Karpas-422 (cell line): Measurements from ENCODE around the gene ZIM2. TPM values are rescaled to one million over a fixed set of nuclear protein-coding genes. Genes with fewer than 3 reads are reported as not detected.

Source experiments
- DNase-seq: peaks from one replicate; pipeline ENCODE4 v3.0.0-alpha.2; 2015
- H2AFZ ChIP-seq: fragments of 200-600 bp; sonication (generic); 2 replicates; pipeline ENCODE4 v1.6.1; 2014; ENCODE audit warnings: antibody characterized with exemption, low read length, mixed read lengths
- H3K27ac ChIP-seq: fragments of 200-600 bp; sonication (generic); 2 replicates; pipeline ENCODE4 v1.5.1; 2014; ENCODE audit warnings: mild to moderate bottlenecking, low read length, moderate library complexity
- H3K27me3 ChIP-seq: fragments of 200-600 bp; sonication (generic); 2 replicates; pipeline ENCODE4 v1.6.1; 2014; ENCODE audit warnings: low read length, mixed read lengths
- H3K36me3 ChIP-seq: fragments of 200-600 bp; sonication (generic); 2 replicates; pipeline ENCODE4 v1.6.1; 2014; ENCODE audit warnings: low read length, mixed read lengths; ENCODE audit not compliant: insufficient read depth
- H3K4me1 ChIP-seq: fragments of 200-600 bp; sonication (generic); 2 replicates; pipeline ENCODE4 v1.6.1; 2014; ENCODE audit warnings: mild to moderate bottlenecking, low read length, mixed read lengths
- H3K4me2 ChIP-seq: fragments of 200-600 bp; sonication (generic); 2 replicates; pipeline ENCODE4 v1.6.1; 2014; ENCODE audit warnings: low read length, low read depth, mild to moderate bottlenecking; ENCODE audit not compliant: poor library complexity, severe bottlenecking
- H3K4me3 ChIP-seq: fragments of 200-600 bp; sonication (generic); 2 replicates; pipeline ENCODE4 v1.5.1; 2014; ENCODE audit warnings: mild to moderate bottlenecking, antibody characterized with exemption, low read length, mixed read lengths
- H3K79me2 ChIP-seq: fragments of 200-600 bp; sonication (generic); 2 replicates; pipeline ENCODE4 v1.6.1; 2014; ENCODE audit warnings: mild to moderate bottlenecking, low read length, mixed read lengths
- H3K9ac ChIP-seq: fragments of 200-600 bp; sonication (generic); 2 replicates; pipeline ENCODE4 v1.6.0; 2014; ENCODE audit warnings: low read length
- H3K9me2 ChIP-seq: fragments of 200-600 bp; sonication (generic), shearing (Covaris generic); replicated peaks from 2 replicates; pipeline ENCODE4 v1.6.0; 2014; ENCODE audit warnings: mild to moderate bottlenecking, low read length, moderate library complexity; ENCODE audit not compliant: insufficient read depth
- H3K9me3 ChIP-seq: fragments of 300-700, 200-600 bp; sonication (generic); 2 replicates; pipeline ENCODE4 v1.6.1; 2014; ENCODE audit warnings: low read length, mixed read lengths
- H4K20me1 ChIP-seq: fragments of 200-600 bp; sonication (generic); 2 replicates; pipeline ENCODE4 v1.6.1; 2014; ENCODE audit warnings: mild to moderate bottlenecking, antibody characterized with exemption, low read length, low read depth; ENCODE audit not compliant: insufficient read depth
- total RNA-seq: library from RNA; depleted of rRNA; stranded (reverse); fragments of >200 nt; shearing (Covaris generic); gene quantifications from 2 replicates; pipeline ENCODE4 v1.2.3, GENCODE V29; 2014; ENCODE audit warnings: low replicate concordance

ZIM2 gene
- total RNA-seq, 1 experiment from 2014 or later, result not detected

DNA sequence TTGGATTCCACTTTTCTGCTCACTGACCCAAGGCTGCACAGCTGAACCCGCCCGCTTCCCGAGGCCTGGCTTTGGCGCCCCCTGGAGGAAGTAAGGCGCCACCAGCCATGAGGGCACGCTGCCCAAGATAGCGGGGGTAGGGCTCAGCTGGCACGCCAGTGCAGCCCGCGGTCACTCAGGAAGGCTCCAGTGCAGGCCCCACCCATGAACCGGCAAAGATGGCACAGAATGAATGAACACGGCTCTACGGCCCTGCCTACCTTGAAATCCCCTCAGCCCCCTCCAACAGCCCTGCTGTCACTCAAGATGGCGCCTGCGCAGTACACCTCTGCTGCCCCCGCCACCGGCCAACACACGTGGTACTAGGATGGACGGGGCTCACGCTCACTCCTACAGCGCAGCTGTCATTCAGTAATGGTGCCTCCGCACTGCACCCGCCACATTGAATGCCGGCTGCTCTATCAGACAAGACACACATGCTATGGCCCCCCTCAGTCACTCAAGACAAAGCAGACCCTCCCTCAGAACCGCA lies 3.0 kb downstream of the ZIM2 start:
- H3K4me3 ChIP-seq, result no peak overlapping the region
- H3K9me2 ChIP-seq, result no peaks in the 10 kb centered on the region
- no peaks in the 10 kb centered on the region for H3K27me3 ChIP-seq
- H3K36me3 ChIP-seq, result no peaks in the 10 kb centered on the region
- no peak overlapping the region for H3K27ac ChIP-seq
- H3K4me2 ChIP-seq, result no peak overlapping the region
- H3K79me2 ChIP-seq, result no peaks in the 10 kb centered on the region
- no peak for DNase-seq
- no peaks in the 10 kb centered on the region for H4K20me1 ChIP-seq
- no peak overlapping the region for H2AFZ ChIP-seq
- H3K9me3 ChIP-seq, result peaks cover 27% of the 10 kb centered on the region
- no peak overlapping the region for H3K9ac ChIP-seq
- H3K4me1 ChIP-seq, result no peaks in the 10 kb centered on the region

DNA sequence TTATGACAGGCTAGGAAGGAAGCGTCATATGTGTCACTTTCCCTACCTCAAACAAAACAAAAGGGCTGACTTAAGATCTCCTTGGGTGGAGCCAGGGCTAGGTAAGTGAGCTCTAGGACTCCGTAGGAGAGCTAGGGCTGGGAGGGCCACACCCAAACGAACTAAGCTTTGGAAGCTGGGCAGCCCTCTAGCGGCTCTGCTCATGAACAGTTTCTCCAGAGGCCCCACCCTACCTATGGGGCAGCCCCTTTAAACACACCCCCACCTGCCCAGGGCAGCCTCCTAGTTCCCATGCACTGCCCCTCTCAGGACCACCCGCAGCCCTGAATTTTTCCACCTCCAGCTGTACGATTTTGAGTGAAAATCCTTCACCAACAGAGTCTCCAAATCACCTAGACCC lies 3.5 kb downstream of the ZIM2 start:
- Histone ChIP-seq H3K9me3 (peaks cover 27% of the 10 kb centered on the region), H3K79me2 (no peaks in the 10 kb centered on the region), H3K36me3 (no peaks in the 10 kb centered on the region), H3K9me2 (no peaks in the 10 kb centered on the region), H3K4me2 (no peak overlapping the region), H3K27ac (no peak overlapping the region), H3K9ac (no peak overlapping the region), H3K27me3 (no peaks in the 10 kb centered on the region), H3K4me1 (no peaks in the 10 kb centered on the region), H2AFZ (no peak overlapping the region), H3K4me3 (no peak overlapping the region), H4K20me1 (no peaks in the 10 kb centered on the region)
- DNase-seq, result no peak

DNA sequence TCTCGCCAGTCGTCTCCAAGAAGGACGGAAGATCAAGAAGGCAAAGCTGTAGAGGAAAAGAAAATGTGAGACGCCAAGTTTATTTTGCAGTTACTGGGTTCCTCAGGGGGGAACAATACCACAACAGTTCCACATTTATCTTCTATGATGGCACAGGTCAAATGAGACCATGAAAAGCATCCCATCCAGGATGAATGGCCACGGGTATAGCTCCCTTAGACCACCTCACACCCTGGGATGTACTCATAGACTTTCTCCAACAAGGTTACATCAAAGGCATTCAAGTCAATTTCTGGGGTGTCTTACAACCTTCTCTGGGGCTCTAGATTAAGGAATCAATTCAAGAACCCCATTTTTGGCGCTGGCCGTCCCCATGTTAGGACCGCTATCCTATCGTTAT lies 4.5 kb downstream of the ZIM2 start:
- no peaks in the 10 kb centered on the region for H3K36me3 ChIP-seq
- DNase-seq, result no peak
- H3K27me3 ChIP-seq, result no peaks in the 10 kb centered on the region
- no peaks in the 10 kb centered on the region for H4K20me1 ChIP-seq
- H2AFZ ChIP-seq, result no peak overlapping the region
- no peak overlapping the region for H3K4me3 ChIP-seq
- H3K4me1 ChIP-seq, result no peaks in the 10 kb centered on the region
- H3K9ac ChIP-seq, result no peak overlapping the region
- H3K27ac ChIP-seq, result no peak overlapping the region
- no peak overlapping the region for H3K4me2 ChIP-seq
- H3K9me3 ChIP-seq, result peaks cover 27% of the 10 kb centered on the region
- H3K9me2 ChIP-seq, result no peaks in the 10 kb centered on the region
- H3K79me2 ChIP-seq, result no peaks in the 10 kb centered on the region

DNA sequence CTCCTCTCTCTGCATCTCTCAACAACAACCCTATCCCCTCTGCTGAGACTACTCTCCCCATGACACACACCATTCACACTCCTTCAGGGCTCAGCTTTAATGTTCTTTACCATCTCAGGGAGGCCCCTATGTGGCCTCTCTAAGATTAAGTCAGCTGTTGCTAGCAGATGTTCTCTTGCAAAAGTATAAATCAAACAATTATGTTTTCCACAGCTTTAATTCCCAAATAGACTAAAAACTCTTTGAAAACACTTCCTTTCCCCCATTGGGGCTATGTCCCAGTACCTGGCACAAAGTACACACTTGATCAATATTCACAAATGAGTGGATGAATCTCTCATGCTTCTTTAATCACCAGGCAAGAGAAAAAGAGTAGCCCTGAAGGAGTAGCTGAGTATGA lies 5.1 kb downstream of the ZIM2 start:
- Histone ChIP-seq H3K4me2 (no peak overlapping the region), H3K9ac (no peak overlapping the region), H3K9me2 (no peaks in the 10 kb centered on the region), H3K4me1 (no peaks in the 10 kb centered on the region), H3K27ac (no peak overlapping the region), H2AFZ (no peak overlapping the region), H3K79me2 (no peaks in the 10 kb centered on the region), H4K20me1 (no peaks in the 10 kb centered on the region), H3K4me3 (no peak overlapping the region), H3K36me3 (no peaks in the 10 kb centered on the region), H3K27me3 (no peaks in the 10 kb centered on the region), H3K9me3 (peaks cover 27% of the 10 kb centered on the region)
- DNase-seq, result no peak

DNA sequence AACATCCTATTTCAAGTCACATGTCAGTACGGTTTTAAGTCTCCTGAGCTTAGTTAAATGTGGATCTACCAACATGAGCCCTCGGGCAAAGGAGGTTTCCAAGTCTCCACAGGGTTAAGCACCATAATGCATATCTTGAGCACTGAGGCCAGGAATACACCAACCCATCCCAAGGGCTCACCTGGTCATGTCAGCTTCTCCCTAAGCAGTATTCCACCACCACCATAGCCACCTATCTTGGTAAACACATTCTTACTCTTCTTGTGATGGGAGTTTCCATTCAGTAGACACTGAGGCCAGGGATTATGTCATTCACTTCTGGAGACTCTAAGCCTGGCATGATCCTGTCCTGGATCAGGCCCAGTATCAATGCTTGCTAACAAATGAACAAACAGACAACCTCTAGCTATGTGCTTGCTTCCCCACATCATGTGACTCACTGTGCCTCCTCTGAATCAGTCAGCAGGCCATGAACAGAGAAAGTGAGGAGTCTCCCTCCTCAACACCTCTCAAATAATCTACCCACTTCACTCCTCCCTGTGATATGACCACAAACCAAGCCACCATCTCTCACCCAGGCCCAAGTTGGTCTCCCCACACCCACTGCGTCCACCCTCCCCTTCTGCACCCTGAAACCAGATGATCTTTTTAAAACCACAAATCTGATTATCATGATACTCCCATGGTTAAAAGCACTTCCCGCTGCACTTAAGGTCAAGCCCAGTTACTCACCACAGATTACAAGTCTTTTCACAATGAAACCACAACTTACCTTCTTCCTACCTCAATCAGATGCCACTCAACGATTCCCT lies 5.8 kb downstream of the ZIM2 start:
- H4K20me1 ChIP-seq, result no peaks in the 10 kb centered on the region
- no peaks in the 10 kb centered on the region for H3K79me2 ChIP-seq
- no peak overlapping the region for H3K4me3 ChIP-seq
- H3K27ac ChIP-seq, result no peak overlapping the region
- no peak for DNase-seq
- no peaks in the 10 kb centered on the region for H3K4me1 ChIP-seq
- H3K36me3 ChIP-seq, result no peaks in the 10 kb centered on the region
- peaks cover 26% of the 10 kb centered on the region for H3K9me3 ChIP-seq
- H3K9me2 ChIP-seq, result no peaks in the 10 kb centered on the region
- no peaks in the 10 kb centered on the region for H3K27me3 ChIP-seq
- H3K4me2 ChIP-seq, result no peak overlapping the region
- no peak overlapping the region for H2AFZ ChIP-seq
- H3K9ac ChIP-seq, result no peak overlapping the region

DNA sequence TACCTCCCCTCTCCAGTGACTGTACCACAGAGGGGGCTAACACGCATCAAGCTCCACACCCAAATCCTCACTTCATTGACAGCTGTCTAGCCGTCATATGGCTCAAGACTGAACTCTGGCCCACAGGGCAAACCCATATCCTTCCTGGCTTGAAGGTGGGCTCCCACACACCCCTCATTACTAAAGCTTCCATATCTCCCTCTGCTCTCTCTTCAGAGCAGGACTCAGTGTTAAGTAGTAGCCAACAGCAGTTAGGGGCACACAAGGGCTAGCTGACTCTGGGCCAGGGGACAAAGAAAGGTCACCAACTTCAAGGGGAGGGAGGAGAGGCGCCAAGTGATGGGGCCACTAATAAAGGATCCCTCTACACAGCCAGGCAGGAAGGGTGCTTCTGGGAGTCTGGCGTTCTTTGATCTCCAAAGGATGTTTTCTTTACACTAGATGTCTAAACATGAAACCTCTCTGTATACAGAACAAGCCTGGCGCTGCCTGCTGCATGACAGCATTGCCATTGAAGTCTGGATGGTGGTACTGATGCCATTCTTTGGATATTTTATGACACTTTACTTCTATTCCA lies 8.1 kb downstream of the ZIM2 start:
- Histone ChIP-seq H3K36me3 (no peaks in the 10 kb centered on the region), H3K27me3 (no peaks in the 10 kb centered on the region), H3K9ac (no peak overlapping the region), H3K4me1 (no peaks in the 10 kb centered on the region), H3K9me3 (peaks cover 4% of the 10 kb centered on the region; the same call in 1 of the 2 replicates), H3K27ac (no peak overlapping the region), H4K20me1 (no peaks in the 10 kb centered on the region), H3K4me2 (no peak overlapping the region), H3K9me2 (no peaks in the 10 kb centered on the region), H2AFZ (no peak overlapping the region), H3K4me3 (no peak overlapping the region), H3K79me2 (no peaks in the 10 kb centered on the region)
- no peak for DNase-seq

DNA sequence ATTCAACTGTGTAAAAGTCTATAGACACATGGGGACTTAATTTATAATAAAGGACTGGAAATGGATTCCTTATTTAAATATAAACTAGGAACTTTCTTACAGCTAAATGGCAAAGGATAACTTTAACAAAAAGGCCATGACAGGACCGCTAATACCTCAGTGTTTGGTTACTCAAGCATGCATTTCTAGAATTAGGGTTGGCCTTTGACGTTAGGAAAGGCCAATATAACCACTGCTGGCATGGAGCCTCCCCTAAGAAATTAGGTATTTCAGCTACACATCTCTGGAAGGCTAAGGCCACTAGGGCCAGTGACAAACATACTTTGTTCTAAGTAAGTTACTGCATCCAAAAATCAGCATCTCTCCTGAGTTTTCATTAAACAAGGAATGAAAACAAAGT lies 9.3 kb downstream of the ZIM2 start:
- no peaks in the 10 kb centered on the region for H3K27me3 ChIP-seq
- H3K4me1 ChIP-seq, result no peaks in the 10 kb centered on the region
- H3K9ac ChIP-seq, result no peak overlapping the region
- H4K20me1 ChIP-seq, result no peaks in the 10 kb centered on the region
- H3K9me2 ChIP-seq, result no peaks in the 10 kb centered on the region
- H3K27ac ChIP-seq, result no peak overlapping the region
- H2AFZ ChIP-seq, result no peak overlapping the region
- H3K4me3 ChIP-seq, result no peak overlapping the region
- DNase-seq, result no peak
- no peak overlapping the region for H3K4me2 ChIP-seq
- H3K79me2 ChIP-seq, result no peaks in the 10 kb centered on the region
- no peaks in the 10 kb centered on the region for H3K36me3 ChIP-seq
- H3K9me3 ChIP-seq, result no peaks in the 10 kb centered on the region

DNA sequence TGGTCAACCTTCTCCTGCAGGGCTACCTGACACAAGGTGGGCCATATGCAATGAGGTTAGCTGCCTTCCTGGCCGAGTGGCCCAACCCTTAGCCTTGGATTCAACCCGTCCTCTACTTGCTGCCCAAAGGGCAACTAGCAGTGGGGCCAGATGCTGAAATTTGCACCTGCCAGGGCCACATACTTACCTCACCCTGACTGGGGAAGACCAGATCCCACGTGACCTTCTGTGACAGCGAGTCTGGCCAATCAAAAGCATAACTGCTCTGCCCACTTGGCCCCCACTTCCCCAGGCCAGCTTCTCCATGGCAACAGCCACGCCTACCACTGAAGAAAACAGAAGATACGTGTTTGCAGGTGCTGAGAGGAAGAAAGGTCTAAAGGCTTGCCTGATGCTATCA lies 10.9 kb downstream of the ZIM2 start:
- H3K9me2 ChIP-seq, result no peaks in the 10 kb centered on the region
- no peaks in the 10 kb centered on the region for H3K27me3 ChIP-seq
- no peak overlapping the region for H3K4me3 ChIP-seq
- H3K36me3 ChIP-seq, result no peaks in the 10 kb centered on the region
- no peaks in the 10 kb centered on the region for H4K20me1 ChIP-seq
- H3K4me2 ChIP-seq, result no peak overlapping the region
- no peak overlapping the region for H3K9ac ChIP-seq
- no peaks in the 10 kb centered on the region for H3K79me2 ChIP-seq
- no peak for DNase-seq
- no peak overlapping the region for H3K27ac ChIP-seq
- H2AFZ ChIP-seq, result no peak overlapping the region
- H3K4me1 ChIP-seq, result no peaks in the 10 kb centered on the region
- no peaks in the 10 kb centered on the region for H3K9me3 ChIP-seq
